HG03103 (cell line): ENCODE results near the gene SLC19A1.

ENCODE experiments used
- ATAC-seq: cut with Tn5 transposase; IDR thresholded peaks from one replicate; pipeline ENCODE4 v1.9.1; 2021; ENCODE audit warnings: low read depth; ENCODE audit not compliant: unreplicated experiment

SLC19A1 gene

GRCh38 chr21:45448810-45449657, 93.2 kb downstream of the SLC19A1 start:
- no peak for ATAC-seq

DNA sequence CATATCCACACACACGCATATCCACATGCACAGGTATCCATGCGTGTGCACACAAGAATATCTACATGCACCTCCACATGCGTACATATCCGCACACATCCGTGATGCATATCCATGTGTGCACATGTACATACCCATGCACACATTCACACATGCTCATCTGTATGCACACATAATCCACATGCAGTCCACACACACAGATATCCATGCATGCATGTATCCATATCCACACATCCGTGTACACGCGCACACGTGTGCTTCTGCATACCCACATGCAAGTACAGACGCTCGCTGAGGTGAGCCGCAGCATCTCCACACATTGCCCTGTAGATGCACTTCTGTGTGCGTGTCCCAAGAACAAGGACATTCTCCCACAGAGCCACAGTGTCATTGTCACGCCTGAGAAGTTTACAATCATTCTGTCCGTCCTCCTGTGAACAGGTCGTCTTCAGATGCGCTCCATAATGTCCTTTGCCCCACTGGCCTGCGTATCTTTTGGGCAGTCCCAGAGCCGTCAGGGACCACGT, 93.9 kb downstream of the SLC19A1 start:
- no peak for ATAC-seq
